Body of pancreas (tissue), 4 donors: ENCODE data around the gene SPTBN1. TPM values are rescaled to one million over a fixed set of nuclear protein-coding genes. Genes with fewer than 3 reads are reported as not detected.

ENCODE experiments used
- ATAC-seq: fragments of 150-250 bp; one replicate; pipeline ENCODE4 v1.9.1; 2016
- DNase-seq, 4 donors: peaks; one replicate each; pipeline ENCODE4 v3.0.0-alpha.2; 2019
- H3K27ac ChIP-seq, 4 donors: fragments of 200-600 bp; sonication (generic); 1 replicate in 3 of 4; 2 replicates in 1 of 4; pipeline versions ENCODE4 v1.5.1 to v1.6.1; 2016 to 2019; ENCODE audit warnings: mild to moderate bottlenecking in 1 of 4, mixed read lengths in 1 of 4, moderate library complexity in 1 of 4
- H3K27me3 ChIP-seq, 2 donors: fragments of 200-600 bp; sonication (generic); one replicate each; pipeline ENCODE4 v1.6.0; 2016; ENCODE audit warnings: mild to moderate bottlenecking in 1 of 2
- H3K36me3 ChIP-seq, 2 donors: fragments of 200-600 bp; sonication (generic); replicated peaks in 1 of 2; 2 replicates each; pipeline ENCODE4 v1.5.1; 2016; ENCODE audit warnings: low read depth in 2 of 2; ENCODE audit not compliant: insufficient read depth in 1 of 2
- H3K4me1 ChIP-seq: fragments of 200-600 bp; sonication (generic); one replicate; pipeline ENCODE4 v1.6.0; 2016
- H3K4me3 ChIP-seq, 2 donors: fragments of 200-600 bp; sonication (generic); 1 replicate in 1 of 2; 2 replicates in 1 of 2; pipeline ENCODE4 v1.5.1; 2016 to 2019
- H3K9me3 ChIP-seq, 3 donors: fragments of 200-600 bp; sonication (generic); 1 replicate in 2 of 3; 2 replicates in 1 of 3; pipeline ENCODE4 v1.5.1; 2016
- POLR2A ChIP-seq, 3 donors: fragments of 450-650 bp; IDR thresholded peaks; one replicate each; pipeline ENCODE4 v1.6.1; 2016; ENCODE audit warnings: antibody characterized with exemption in 3 of 3, mild to moderate bottlenecking in 2 of 3
- WGBS, 2 donors: methylation state at CpG; one replicate each; pipeline ENCODE4 v1.1.5; 2017; 5-methylcytosine and 5-hydroxymethylcytosine counted together
- intact Hi-C: fragments of 100-400 bp; cut with DNase I; formaldehyde crosslinking; loops from one replicate; pipeline ENCODE4 v1.15.1; 2023
- total RNA-seq, 2 donors: library from RNA; depleted of rRNA; stranded (reverse); fragments of >200 nt; gene quantifications; one replicate each; pipeline ENCODE4 v1.1.0, GENCODE V29; 2016
- TF ChIP-seq, protein P1 (sequence below), 7 experiments: fragments of 450-650 bp in 4 of 7; fragments of 200-600 bp in 3 of 7; sonication (generic) in 3 of 7; IDR thresholded peaks; one replicate each; pipeline ENCODE4 v1.5.1; 2016 to 2019; ENCODE audit warnings: antibody characterized with exemption in 7 of 7

Gene SPTBN1
- total RNA-seq, 2 donors from 2014 or later: 186 to 195 TPM

DNA sequence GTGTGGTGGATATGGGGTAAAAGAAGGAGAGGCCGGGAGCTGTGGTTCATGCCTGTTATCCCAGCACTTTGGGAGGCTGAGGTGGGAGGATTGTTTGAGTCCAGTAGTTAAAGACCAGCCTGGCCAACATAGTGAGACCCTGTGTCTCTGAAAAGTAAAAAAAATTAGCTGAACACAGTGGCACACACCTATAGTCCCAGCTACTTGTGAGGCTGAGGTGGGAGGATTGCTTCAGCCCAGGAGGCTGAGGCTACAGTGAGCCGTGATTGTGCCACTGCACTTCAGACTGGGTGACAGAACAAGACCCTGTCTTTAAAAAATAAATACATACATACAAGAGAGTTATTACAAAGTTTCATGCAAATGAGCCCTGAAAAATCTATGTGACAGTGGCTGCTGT, 80.6 kb downstream of the SPTBN1 start:
- DNase-seq (no peak), ATAC-seq (no peak)
- 95 to 100% methylated on average over 2 of the region's 2 CpGs for WGBS, 2 donors
- H3K4me1 ChIP-seq: peaks cover 12% of the 10 kb centered on the region
- H3K27ac ChIP-seq: no peak overlapping the region
- no peaks in the 10 kb centered on the region for H3K36me3 ChIP-seq
- H3K9me3 ChIP-seq: no peaks in the 10 kb centered on the region
- intact Hi-C loops: no loop called here
- no peak for TF ChIP-seq POLR2A (IDR thresholded peaks at IDR 0.05)
- TF ChIP-seq, protein P1, sequence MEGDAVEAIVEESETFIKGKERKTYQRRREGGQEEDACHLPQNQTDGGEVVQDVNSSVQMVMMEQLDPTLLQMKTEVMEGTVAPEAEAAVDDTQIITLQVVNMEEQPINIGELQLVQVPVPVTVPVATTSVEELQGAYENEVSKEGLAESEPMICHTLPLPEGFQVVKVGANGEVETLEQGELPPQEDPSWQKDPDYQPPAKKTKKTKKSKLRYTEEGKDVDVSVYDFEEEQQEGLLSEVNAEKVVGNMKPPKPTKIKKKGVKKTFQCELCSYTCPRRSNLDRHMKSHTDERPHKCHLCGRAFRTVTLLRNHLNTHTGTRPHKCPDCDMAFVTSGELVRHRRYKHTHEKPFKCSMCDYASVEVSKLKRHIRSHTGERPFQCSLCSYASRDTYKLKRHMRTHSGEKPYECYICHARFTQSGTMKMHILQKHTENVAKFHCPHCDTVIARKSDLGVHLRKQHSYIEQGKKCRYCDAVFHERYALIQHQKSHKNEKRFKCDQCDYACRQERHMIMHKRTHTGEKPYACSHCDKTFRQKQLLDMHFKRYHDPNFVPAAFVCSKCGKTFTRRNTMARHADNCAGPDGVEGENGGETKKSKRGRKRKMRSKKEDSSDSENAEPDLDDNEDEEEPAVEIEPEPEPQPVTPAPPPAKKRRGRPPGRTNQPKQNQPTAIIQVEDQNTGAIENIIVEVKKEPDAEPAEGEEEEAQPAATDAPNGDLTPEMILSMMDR (IDR thresholded peaks at IDR 0.05): no peak
- H3K27me3 ChIP-seq: no peaks in the 10 kb centered on the region
- no peak overlapping the region for H3K4me3 ChIP-seq

DNA sequence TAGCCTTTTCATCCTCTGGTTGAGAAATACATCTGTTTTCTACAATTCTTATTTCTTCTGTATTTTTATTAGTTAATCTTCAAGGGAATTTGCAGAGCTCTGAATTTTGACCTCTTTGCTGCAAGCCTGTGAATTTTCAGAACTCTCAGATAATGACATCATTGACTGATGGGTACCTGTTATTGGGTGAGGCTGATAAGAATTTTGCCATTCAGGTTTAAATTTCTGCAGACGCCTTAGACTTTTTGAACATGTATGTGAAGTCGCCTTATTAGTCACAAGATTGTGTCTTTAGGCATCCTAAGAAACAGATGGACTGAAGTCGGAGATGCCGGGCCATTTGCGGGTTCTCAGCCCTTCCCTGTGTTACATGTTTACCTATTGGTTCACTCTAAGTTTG, 82.4 kb downstream of the SPTBN1 start:
- intact Hi-C loops: no loop called here
- Histone ChIP-seq H3K36me3 (no peaks in the 10 kb centered on the region), H3K27me3 (no peaks in the 10 kb centered on the region), H3K4me1 (no peaks in the 10 kb centered on the region), H3K4me3 (no peak overlapping the region), H3K27ac (no peak overlapping the region), H3K9me3 (no peaks in the 10 kb centered on the region)
- DNase-seq (no peak), ATAC-seq (no peak)
- TF ChIP-seq, protein P1 (IDR thresholded peaks at IDR 0.05): no peak
- TF ChIP-seq POLR2A (IDR thresholded peaks at IDR 0.05): no peak
- 91 to 94% methylated on average over 5 of the region's 5 CpGs for WGBS, 2 donors

DNA sequence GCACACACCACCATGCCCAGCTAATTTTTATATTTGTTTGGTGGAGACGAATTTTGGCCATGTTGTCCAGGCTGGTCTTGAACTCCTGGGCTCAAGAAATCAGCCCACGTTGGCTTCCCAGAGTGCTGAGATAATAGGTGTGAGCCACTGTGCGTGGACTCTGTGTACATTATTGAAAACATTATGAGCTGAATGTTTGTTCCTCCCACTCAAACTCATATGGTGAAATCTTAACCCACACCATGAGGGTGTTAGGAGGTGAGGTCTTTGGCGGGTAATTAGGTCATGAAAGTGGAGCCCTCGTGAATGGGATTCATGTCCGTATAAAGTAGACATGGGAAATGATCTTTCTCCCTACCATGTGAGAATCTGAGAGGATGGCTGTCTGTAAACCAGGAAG, 83.6 kb downstream of the SPTBN1 start:
- intact Hi-C loops: no loop called here
- no peaks in the 10 kb centered on the region for H3K36me3 ChIP-seq
- DNase-seq: no peak
- H3K4me1 ChIP-seq: no peaks in the 10 kb centered on the region
- no peak overlapping the region for H3K4me3 ChIP-seq
- no peaks in the 10 kb centered on the region for H3K9me3 ChIP-seq
- no peak for TF ChIP-seq POLR2A (IDR thresholded peaks at IDR 0.05)
- TF ChIP-seq, protein P1 (IDR thresholded peaks at IDR 0.05): no peak
- no peak for ATAC-seq
- H3K27ac ChIP-seq: no peak overlapping the region
- WGBS, 2 donors: 84 to 87% methylated on average over 6 of the region's 6 CpGs
- H3K27me3 ChIP-seq: no peaks in the 10 kb centered on the region

DNA sequence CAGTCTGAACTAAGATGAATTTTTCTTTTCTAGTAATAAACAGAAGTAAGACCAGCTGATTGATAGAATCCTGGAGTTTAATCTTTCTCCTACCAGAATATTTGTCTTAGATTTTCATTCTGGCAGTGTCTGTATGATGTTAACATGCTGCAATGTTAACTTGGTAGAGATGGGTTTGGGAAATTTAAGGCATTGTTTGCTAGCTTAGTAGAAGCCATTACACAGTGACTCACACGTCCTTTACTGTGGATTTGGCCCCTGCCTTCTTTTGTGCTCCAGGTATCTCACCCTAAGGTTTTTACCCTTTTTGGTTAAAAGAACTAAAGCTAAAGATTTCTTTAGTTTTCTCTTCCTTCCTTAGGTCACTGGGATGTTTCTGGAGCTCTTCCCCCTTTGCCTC, 84.1 kb downstream of the SPTBN1 start:
- no peaks in the 10 kb centered on the region for H3K27me3 ChIP-seq
- peaks cover under 1% of the 10 kb centered on the region for H3K4me1 ChIP-seq
- H3K36me3 ChIP-seq: no peaks in the 10 kb centered on the region
- H3K27ac ChIP-seq: no peak overlapping the region
- H3K4me3 ChIP-seq: no peak overlapping the region
- intact Hi-C loops: no loop called here
- no peaks in the 10 kb centered on the region for H3K9me3 ChIP-seq
- TF ChIP-seq, protein P1 (IDR thresholded peaks at IDR 0.05): no peak
- no peak for TF ChIP-seq POLR2A (IDR thresholded peaks at IDR 0.05)
- 77 to 85% methylated on average over 1 of the region's 1 CpG for WGBS, 2 donors
- no peak for DNase-seq
- ATAC-seq: no peak

DNA sequence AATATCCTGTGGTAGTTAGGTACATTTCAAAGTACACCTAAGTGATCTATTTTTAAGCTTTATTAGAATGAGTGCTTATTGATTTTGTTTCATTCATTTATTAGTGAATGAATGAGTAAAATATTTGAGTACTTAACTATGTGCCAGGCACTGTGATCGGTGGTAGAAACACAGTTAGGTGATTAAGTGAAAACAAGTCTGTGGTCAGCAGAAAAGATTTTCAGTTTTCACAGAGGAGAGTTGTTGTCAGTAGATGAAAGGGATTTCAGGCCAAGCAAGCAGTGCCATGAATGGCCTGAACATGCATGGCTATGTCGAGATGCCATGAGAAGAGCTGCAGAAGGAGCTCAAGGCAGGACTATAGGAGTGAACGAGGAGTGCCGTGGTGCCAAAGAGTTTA, 85.9 kb downstream of the SPTBN1 start:
- TF ChIP-seq, protein P1 (IDR thresholded peaks at IDR 0.05): no peak
- TF ChIP-seq POLR2A (IDR thresholded peaks at IDR 0.05): no peak
- Histone ChIP-seq H3K36me3 (no peaks in the 10 kb centered on the region), H3K9me3 (no peaks in the 10 kb centered on the region), H3K27ac (no peak overlapping the region), H3K4me3 (no peak overlapping the region), H3K4me1 (peaks cover 15% of the 10 kb centered on the region), H3K27me3 (no peaks in the 10 kb centered on the region)
- intact Hi-C loops: no loop called here
- ATAC-seq (no peak), DNase-seq (no peak)
- 66 to 71% methylated on average over 4 of the region's 4 CpGs for WGBS, 2 donors
